ENCODE data around the gene TSPAN3. TPM values are rescaled to one million over a fixed set of nuclear protein-coding genes. Genes with fewer than 3 reads are reported as not detected.

TSPAN3 gene
- total RNA-seq, 1 donor from 2014 or later: 223 TPM

DNA sequence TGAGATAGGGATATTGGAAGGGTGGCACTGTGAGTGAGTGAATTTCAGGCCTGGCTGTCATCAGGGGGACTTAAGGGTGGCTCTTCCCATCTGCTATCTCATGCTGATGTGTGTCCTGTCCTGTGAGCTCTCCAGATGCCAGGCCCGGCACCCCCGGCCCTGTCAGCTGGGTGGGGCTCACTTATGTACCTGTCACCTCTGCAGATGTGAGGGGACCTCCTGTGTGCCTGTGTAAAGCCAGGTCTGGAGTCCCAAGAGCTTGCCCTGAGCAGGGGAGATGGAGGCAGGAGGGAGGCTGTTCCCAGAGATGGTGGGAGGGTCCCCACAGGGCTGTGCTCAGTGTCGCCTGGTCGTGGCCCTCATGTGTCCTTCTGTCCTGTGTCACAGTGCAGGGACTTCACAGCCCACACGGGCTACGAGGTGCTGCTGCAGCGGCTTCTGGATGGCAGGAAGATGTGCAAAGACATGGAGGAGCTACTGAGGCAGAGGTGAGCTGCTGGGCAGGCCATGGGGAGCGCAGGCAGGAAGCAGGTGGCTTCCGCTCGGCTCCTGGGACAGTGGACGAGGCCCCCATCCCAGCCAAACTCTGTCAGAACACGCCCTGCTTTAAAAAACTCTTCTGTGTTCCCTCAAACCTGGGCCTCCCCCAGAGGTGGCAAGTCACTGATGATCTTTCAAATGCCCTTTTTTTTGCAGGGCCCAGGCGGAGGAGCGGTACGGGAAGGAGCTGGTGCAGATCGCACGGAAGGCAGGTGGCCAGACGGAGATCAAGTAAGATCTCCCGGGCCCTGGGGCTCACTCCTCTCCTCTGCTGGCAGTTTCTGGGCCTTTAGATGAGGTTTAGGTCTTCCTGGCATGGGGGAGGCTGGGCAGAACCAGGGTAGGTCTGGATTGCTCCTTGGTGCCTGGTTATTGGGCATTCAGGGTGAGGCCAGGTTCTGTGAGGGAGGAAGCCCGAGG, 52.9 kb downstream of the TSPAN3 start:
- no peaks in the 10 kb centered on the region for H3K36me3 ChIP-seq (ENCODE audit: insufficient read depth, low read length)
- Mint-ChIP-seq H3K27ac (ENCODE audit: unreplicated experiment) (peak overlapping the region; percentile 12), H3K4me3 (ENCODE audit: unreplicated experiment) (no peak overlapping the region), H3K36me3 (ENCODE audit: low read depth, unreplicated experiment) (peaks cover 2% of the 10 kb centered on the region), H3K4me1 (ENCODE audit: low read depth, unreplicated experiment) (peaks cover 16% of the 10 kb centered on the region), H3K27me3 (ENCODE audit: low read depth, unreplicated experiment) (peaks cover 23% of the 10 kb centered on the region), H3K9me3 (ENCODE audit: unreplicated experiment) (peaks cover 3% of the 10 kb centered on the region)
- H3K4me3 ChIP-seq (ENCODE audit: insufficient read depth, low read depth, low read length): no peak overlapping the region
- no peak overlapping the region for H3K4me2 ChIP-seq (ENCODE audit: low read length)
- H4K20me1 ChIP-seq (ENCODE audit: insufficient read depth, low read length): no peaks in the 10 kb centered on the region
- no peak overlapping the region for H3K9ac ChIP-seq (ENCODE audit: low read length)
- FAIRE-seq (no peak), DNase-seq (ENCODE audit: low read depth) (no peak)
- no peak overlapping the region for H3K27ac ChIP-seq (ENCODE audit: low read depth, low read length)
- H2AFZ ChIP-seq (ENCODE audit: low read depth, low read length): no peak overlapping the region
- TF ChIP-seq EZH2 (IDR thresholded peaks at IDR 0.05; ENCODE audit: insufficient read depth, low read length): no peak
- TF ChIP-seq, protein P1, sequence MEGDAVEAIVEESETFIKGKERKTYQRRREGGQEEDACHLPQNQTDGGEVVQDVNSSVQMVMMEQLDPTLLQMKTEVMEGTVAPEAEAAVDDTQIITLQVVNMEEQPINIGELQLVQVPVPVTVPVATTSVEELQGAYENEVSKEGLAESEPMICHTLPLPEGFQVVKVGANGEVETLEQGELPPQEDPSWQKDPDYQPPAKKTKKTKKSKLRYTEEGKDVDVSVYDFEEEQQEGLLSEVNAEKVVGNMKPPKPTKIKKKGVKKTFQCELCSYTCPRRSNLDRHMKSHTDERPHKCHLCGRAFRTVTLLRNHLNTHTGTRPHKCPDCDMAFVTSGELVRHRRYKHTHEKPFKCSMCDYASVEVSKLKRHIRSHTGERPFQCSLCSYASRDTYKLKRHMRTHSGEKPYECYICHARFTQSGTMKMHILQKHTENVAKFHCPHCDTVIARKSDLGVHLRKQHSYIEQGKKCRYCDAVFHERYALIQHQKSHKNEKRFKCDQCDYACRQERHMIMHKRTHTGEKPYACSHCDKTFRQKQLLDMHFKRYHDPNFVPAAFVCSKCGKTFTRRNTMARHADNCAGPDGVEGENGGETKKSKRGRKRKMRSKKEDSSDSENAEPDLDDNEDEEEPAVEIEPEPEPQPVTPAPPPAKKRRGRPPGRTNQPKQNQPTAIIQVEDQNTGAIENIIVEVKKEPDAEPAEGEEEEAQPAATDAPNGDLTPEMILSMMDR (IDR thresholded peaks at IDR 0.05; ENCODE audit: insufficient read depth, low read depth, low read length): no peak
- no peaks in the 10 kb centered on the region for H3K79me2 ChIP-seq (ENCODE audit: insufficient read depth, low read length)
- no peaks in the 10 kb centered on the region for H3K27me3 ChIP-seq (ENCODE audit: insufficient read depth, low read length)
- H3K9me3 ChIP-seq (ENCODE audit: insufficient read depth, low read depth, low read length): no peaks in the 10 kb centered on the region
- H3K4me1 ChIP-seq (ENCODE audit: insufficient read depth, low read length): peaks cover 19% of the 10 kb centered on the region

DNA sequence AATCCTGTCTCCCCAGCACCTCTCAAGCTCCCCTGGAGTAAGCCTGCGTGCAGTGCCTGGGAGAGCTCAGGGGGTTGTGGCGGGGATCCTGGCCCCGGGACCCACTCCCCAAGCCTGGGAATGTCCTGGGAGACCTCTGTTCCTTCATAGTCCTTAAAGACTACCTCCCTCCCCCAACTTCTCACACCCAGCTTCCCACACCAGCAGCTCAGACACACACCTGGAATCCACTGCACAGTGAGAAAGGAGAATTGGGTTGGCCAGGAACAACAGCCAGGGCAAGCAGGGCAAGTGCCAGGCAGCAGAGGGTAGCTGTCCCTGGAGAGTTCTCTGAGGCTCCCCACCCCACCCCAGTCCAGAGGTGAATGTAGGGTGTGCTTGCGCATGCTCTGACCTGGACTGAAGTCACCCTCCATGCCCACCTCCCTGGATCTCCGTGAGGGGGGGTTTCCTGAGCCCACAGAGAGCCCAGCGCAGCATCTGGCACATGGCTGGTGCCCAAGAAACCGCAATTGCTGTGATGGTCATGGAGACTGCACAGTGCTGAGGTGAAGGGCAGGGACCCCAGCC, 53.7 kb downstream of the TSPAN3 start:
- H3K27ac Mint-ChIP-seq (ENCODE audit: unreplicated experiment): no peak overlapping the region
- Histone ChIP-seq H2AFZ (ENCODE audit: low read depth, low read length) (no peak overlapping the region), H4K20me1 (ENCODE audit: insufficient read depth, low read length) (no peaks in the 10 kb centered on the region), H3K4me3 (ENCODE audit: insufficient read depth, low read depth, low read length) (no peak overlapping the region), H3K4me1 (ENCODE audit: insufficient read depth, low read length) (peaks cover 12% of the 10 kb centered on the region), H3K27ac (ENCODE audit: low read depth, low read length) (no peak overlapping the region), H3K79me2 (ENCODE audit: insufficient read depth, low read length) (no peaks in the 10 kb centered on the region), H3K9me3 (ENCODE audit: insufficient read depth, low read depth, low read length) (no peaks in the 10 kb centered on the region), H3K36me3 (ENCODE audit: insufficient read depth, low read length) (no peaks in the 10 kb centered on the region), H3K4me2 (ENCODE audit: low read length) (no peak overlapping the region), H3K9ac (ENCODE audit: low read length) (no peak overlapping the region), H3K27me3 (ENCODE audit: insufficient read depth, low read length) (no peaks in the 10 kb centered on the region)
- no peak for DNase-seq (ENCODE audit: low read depth)
- TF ChIP-seq, protein P1 (IDR thresholded peaks at IDR 0.05; ENCODE audit: insufficient read depth, low read depth, low read length): no peak
- no peak for TF ChIP-seq EZH2 (IDR thresholded peaks at IDR 0.05; ENCODE audit: insufficient read depth, low read length)
- no peak overlapping the region for H3K4me3 Mint-ChIP-seq (ENCODE audit: unreplicated experiment)
- H3K9me3 Mint-ChIP-seq (ENCODE audit: unreplicated experiment): peaks cover 3% of the 10 kb centered on the region
- peaks cover 27% of the 10 kb centered on the region for H3K27me3 Mint-ChIP-seq (ENCODE audit: low read depth, unreplicated experiment)
- H3K4me1 Mint-ChIP-seq (ENCODE audit: low read depth, unreplicated experiment): peaks cover 14% of the 10 kb centered on the region
- FAIRE-seq: no peak
- peaks cover 2% of the 10 kb centered on the region for H3K36me3 Mint-ChIP-seq (ENCODE audit: low read depth, unreplicated experiment)

Measured in astrocyte (in vitro differentiated cells and primary cell).